GM10248 (cell line): ENCODE measurements around the gene MME.

Source experiments
- CTCF ChIA-PET: fragments of 300-600 bp; sonication (Branson Sonifier 250); formaldehyde crosslinking; extraction: SDS; loops from one replicate; lab custom pipeline; 2021; ENCODE audit warnings: antibody characterized with exemption; lab: Yijun Ruan, JAX
- POLR2A ChIA-PET: fragments of 350-650 bp; sonication (Branson Sonifier 250); formaldehyde crosslinking; extraction: SDS; loops from one replicate; lab custom pipeline; 2020; ENCODE audit warnings: antibody characterized with exemption; lab: Yijun Ruan, JAX
- DNase-seq: peaks from one replicate; pipeline ENCODE4 v3.0.0; 2012; ENCODE audit errors: extremely low spot score
- CTCF ChIP-seq: IDR thresholded peaks from 2 replicates; pipeline ENCODE4 v1.5.1; 2012; ENCODE audit warnings: mild to moderate bottlenecking, low read depth; ENCODE audit errors: extremely low read depth, missing control alignments, control extremely low read depth

Gene MME

GRCh38 chr3:155065537-155065936, 14.6 kb upstream of the MME start:
- POLR2A ChIA-PET, result no interaction called here
- no peak for DNase-seq
- CTCF ChIA-PET, result no interaction called here
- TF ChIP-seq CTCF, result no peak

GRCh38 chr3:155069729-155070128, 10.4 kb upstream of the MME start:
- POLR2A ChIA-PET, result no interaction called here
- no peak for DNase-seq
- TF ChIP-seq CTCF, result no peak

GRCh38 chr3:155070316-155070715, 9.8 kb upstream of the MME start:
- ChIA-PET CTCF (interaction anchor here (2.0 kb wide), 1 partner anchor 9 kb away, joined by 4 read pairs; no protein-coding TSS in a partner anchor), POLR2A (no interaction called here)

More at GRCh38 chr3:155069729-155070128, 10.4 kb upstream of the MME start:
- CTCF ChIA-PET, result interaction anchor here (2.0 kb wide), 1 partner anchor 8 kb away, joined by 4 read pairs; no protein-coding TSS in a partner anchor

GRCh38 chr3:155070932-155071387, 9.2 kb upstream of the MME start:
- POLR2A ChIA-PET, result no interaction called here
- CTCF ChIA-PET, result interaction anchor here (2.0 kb wide), 1 partner anchor 10 kb away, joined by 4 read pairs; no protein-coding TSS in a partner anchor
- TF ChIP-seq CTCF, result no peak
- DNase-seq, result no peak

More at GRCh38 chr3:155070316-155070715, 9.8 kb upstream of the MME start:
- TF ChIP-seq CTCF, result no peak
- DNase-seq, result no peak

GRCh38 chr3:155075200-155075599, 4.9 kb upstream of the MME start:
- ChIA-PET POLR2A (no interaction called here), CTCF (no interaction called here)
- DNase-seq, result no peak

GRCh38 chr3:155076888-155077287, 3.2 kb upstream of the MME start:
- POLR2A ChIA-PET, result no interaction called here

More at GRCh38 chr3:155075200-155075599, 4.9 kb upstream of the MME start:
- no peak for TF ChIP-seq CTCF

More at GRCh38 chr3:155076888-155077287, 3.2 kb upstream of the MME start:
- TF ChIP-seq CTCF, result no peak
- CTCF ChIA-PET, result no interaction called here
- no peak for DNase-seq
